Central memory CD8-positive, alpha-beta T cell (primary cell): ENCODE measurements around the gene RPTN.

Source experiments
- ATAC-seq: fragments of 150-1000 bp; cut with Tn5 transposase; replicated peaks from 2 replicates; pipeline ENCODE4 v1.10.0; 2022; ENCODE audit warnings: mild to moderate bottlenecking, moderate FRiP score, moderate number of reproducible peaks; ENCODE audit not compliant: poor library complexity, severe bottlenecking; ENCODE audit errors: extremely low read depth
- DNase-seq, 2 donors: peaks; one replicate each; pipeline ENCODE4 v3.0.0; 2021; ENCODE audit warnings: low spot score in 2 of 2
- H3K27ac Mint-ChIP-seq: one replicate; pipeline ENCODE4 v1.8.0; 2022; ENCODE audit warnings: low read depth, mild to moderate bottlenecking, moderate library complexity, mixed read lengths
- H3K27me3 Mint-ChIP-seq: one replicate; pipeline ENCODE4 v1.8.0; 2022; ENCODE audit warnings: mixed read lengths
- H3K36me3 Mint-ChIP-seq: one replicate; pipeline ENCODE4 v1.8.0; 2022; ENCODE audit warnings: mild to moderate bottlenecking, moderate library complexity, mixed read lengths; ENCODE audit not compliant: insufficient read depth
- H3K4me1 Mint-ChIP-seq: one replicate; pipeline ENCODE4 v1.8.0; 2022; ENCODE audit warnings: mixed read lengths
- H3K4me3 Mint-ChIP-seq: one replicate; pipeline ENCODE4 v1.8.0; 2022; ENCODE audit warnings: mild to moderate bottlenecking, moderate library complexity, mixed read lengths
- H3K9me3 Mint-ChIP-seq: one replicate; pipeline ENCODE4 v1.8.0; 2022; ENCODE audit warnings: mixed read lengths

RPTN gene

DNA sequence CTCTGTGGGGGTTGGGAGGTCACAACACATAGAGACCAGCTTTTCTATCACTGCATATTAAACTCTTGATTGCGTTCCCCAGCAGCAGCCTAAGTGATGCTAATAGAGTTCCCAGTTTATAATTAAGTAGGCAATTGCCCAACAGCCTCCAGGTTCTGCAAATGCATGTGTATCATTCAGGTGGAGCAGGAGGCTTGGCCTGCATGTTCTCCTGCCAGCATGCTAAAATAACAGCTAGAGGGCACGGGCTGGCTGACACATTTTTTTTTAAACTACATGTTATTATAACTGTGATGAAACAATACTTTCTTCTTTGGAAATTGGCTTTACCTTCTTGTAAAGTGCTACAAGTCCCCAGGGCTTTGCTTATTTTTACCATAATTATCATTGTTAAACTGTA is 54.2 kb downstream of the RPTN start:
- peaks cover 43% of the 10 kb centered on the region for H3K27me3 Mint-ChIP-seq
- H3K4me1 Mint-ChIP-seq, result peaks cover 7% of the 10 kb centered on the region
- DNase-seq (no peak), ATAC-seq (no peak)
- H3K4me3 Mint-ChIP-seq, result no peak overlapping the region
- H3K27ac Mint-ChIP-seq, result no peak overlapping the region
- H3K36me3 Mint-ChIP-seq, result peaks cover 3% of the 10 kb centered on the region
- H3K9me3 Mint-ChIP-seq, result no peaks in the 10 kb centered on the region
